Adipocyte (in vitro differentiated cells): ENCODE results near the gene OGFRL1.

Experiments used
- DNase-seq: peaks from one replicate; pipeline ENCODE4 v3.0.0-alpha.2; 2015; ENCODE audit warnings: low read depth
- H3K27me3 ChIP-seq: replicated peaks from 2 replicates; pipeline ENCODE4 v1.7.0; 2013; ENCODE audit warnings: mild to moderate bottlenecking, low read length, moderate library complexity; ENCODE audit not compliant: control insufficient read depth, insufficient read depth
- H3K36me3 ChIP-seq: 2 replicates; pipeline ENCODE4 v1.7.0; 2013; ENCODE audit warnings: low read length, mild to moderate bottlenecking, moderate library complexity; ENCODE audit not compliant: control insufficient read depth, insufficient read depth, severe bottlenecking
- H3K4me1 ChIP-seq: 2 replicates; pipeline ENCODE4 v1.7.0; 2013; ENCODE audit warnings: mild to moderate bottlenecking, low read length, moderate library complexity; ENCODE audit not compliant: control insufficient read depth, insufficient read depth
- H3K4me3 ChIP-seq: 2 replicates; pipeline ENCODE4 v1.7.0; 2013; ENCODE audit warnings: mild to moderate bottlenecking, low read length, moderate library complexity
- H3K9ac ChIP-seq: 2 replicates; pipeline ENCODE4 v1.7.0; 2013; ENCODE audit warnings: mild to moderate bottlenecking, low read length, moderate library complexity
- H3K9me3 ChIP-seq: 2 replicates; pipeline ENCODE4 v1.7.0; 2013; ENCODE audit warnings: mild to moderate bottlenecking, low read length, moderate library complexity; ENCODE audit not compliant: control insufficient read depth

Gene OGFRL1

GRCh38 chr6:71310261-71310660 is 21.6 kb downstream of the OGFRL1 start:
- no peaks in the 10 kb centered on the region for H3K27me3 ChIP-seq
- peaks cover 11% of the 10 kb centered on the region for H3K4me1 ChIP-seq
- no peaks in the 10 kb centered on the region for H3K9me3 ChIP-seq
- no peak for DNase-seq
- no peaks in the 10 kb centered on the region for H3K36me3 ChIP-seq
- H3K9ac ChIP-seq = no peak overlapping the region
- no peak overlapping the region for H3K4me3 ChIP-seq

- H3K9me3 ChIP-seq = no peaks in the 10 kb centered on the region
- H3K4me1 ChIP-seq = peaks cover 11% of the 10 kb centered on the region
- no peak overlapping the region for H3K4me3 ChIP-seq
- no peaks in the 10 kb centered on the region for H3K36me3 ChIP-seq
- no peak overlapping the region for H3K9ac ChIP-seq
- no peaks in the 10 kb centered on the region for H3K27me3 ChIP-seq
- no peak for DNase-seq
Measured at GRCh38 chr6:71312089-71312488, 23.5 kb downstream of the OGFRL1 start.

DNA sequence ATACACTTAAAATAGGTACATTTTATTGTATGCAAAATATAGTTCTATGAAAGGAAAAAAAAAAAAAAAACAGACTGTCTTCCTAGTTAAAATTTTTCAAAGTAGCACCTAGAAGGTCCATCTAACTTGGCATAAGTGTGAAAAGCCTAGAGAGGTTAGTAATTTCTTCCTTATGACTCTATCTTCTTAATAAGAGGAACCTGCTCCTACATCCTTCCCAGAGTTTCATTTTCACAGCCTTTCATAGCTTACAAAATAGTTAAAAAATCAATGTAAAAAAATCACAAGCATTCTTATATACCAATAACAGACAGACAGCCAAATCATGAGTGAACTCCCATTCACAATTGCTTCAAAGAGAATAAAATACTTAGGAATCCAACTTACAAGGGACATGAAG is 28.8 kb downstream of the OGFRL1 start:
- no peaks in the 10 kb centered on the region for H3K27me3 ChIP-seq
- H3K36me3 ChIP-seq = no peaks in the 10 kb centered on the region
- H3K9ac ChIP-seq = no peak overlapping the region
- DNase-seq = no peak
- H3K4me1 ChIP-seq = no peaks in the 10 kb centered on the region
- H3K4me3 ChIP-seq = no peak overlapping the region
- H3K9me3 ChIP-seq = no peaks in the 10 kb centered on the region

GRCh38 chr6:71320041-71320440 is 31.4 kb downstream of the OGFRL1 start:
- DNase-seq = no peak
- Histone ChIP-seq H3K4me3 (no peak overlapping the region), H3K9ac (no peak overlapping the region), H3K4me1 (no peaks in the 10 kb centered on the region), H3K9me3 (no peaks in the 10 kb centered on the region), H3K27me3 (no peaks in the 10 kb centered on the region), H3K36me3 (no peaks in the 10 kb centered on the region)

DNA sequence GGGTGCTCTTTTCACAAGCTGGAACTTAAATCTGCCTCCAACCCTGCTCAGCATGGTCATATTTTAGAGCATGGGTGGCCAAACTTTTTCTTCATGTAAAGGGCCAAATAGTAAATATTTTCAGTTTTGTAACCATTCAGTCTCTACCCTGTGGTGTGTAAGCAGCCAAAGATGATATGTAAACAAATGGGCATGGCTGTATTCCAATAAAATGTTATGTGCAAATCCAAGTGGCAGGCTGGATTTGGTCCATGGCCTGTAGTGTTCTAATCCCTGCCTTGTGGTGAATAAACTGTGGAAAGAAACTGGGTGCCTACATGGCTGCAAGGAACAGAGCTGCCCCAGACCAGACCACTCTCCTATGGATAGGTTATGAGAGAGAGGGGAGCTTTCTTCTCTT is 32.7 kb downstream of the OGFRL1 start:
- H3K4me3 ChIP-seq = no peak overlapping the region
- no peaks in the 10 kb centered on the region for H3K9me3 ChIP-seq
- H3K27me3 ChIP-seq = no peaks in the 10 kb centered on the region
- no peaks in the 10 kb centered on the region for H3K4me1 ChIP-seq
- peak; percentile 42 for DNase-seq
- no peaks in the 10 kb centered on the region for H3K36me3 ChIP-seq
- H3K9ac ChIP-seq = no peak overlapping the region

DNA sequence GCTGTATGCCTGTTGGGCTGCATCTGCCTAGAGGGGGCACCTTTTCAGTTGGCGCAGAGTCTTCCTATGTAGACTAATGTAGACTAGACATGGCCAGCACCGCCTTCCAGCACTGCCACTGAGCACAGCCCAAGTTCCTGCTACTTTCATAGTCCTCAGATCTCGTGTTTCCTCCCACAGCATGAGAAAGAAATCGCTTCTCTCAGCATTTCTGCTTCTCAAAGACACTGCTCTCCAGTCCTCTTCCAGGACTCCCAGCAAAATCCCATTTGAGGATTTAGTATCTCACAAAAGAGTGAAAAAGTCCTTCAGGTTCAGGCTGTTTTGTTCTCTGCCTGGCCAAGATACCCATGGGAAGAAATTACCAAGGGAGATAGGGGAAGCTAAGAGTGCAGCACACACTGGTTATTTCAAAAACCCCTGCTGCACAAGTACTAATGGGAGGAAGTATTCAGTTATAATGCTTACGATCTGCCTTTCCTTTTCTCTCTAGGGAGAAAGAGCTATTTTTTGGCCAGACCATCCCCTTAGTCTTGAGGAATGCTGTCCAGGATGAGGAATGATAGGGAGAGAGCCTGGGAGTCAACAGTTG is 35.7 kb downstream of the OGFRL1 start:
- H3K9me3 ChIP-seq = no peaks in the 10 kb centered on the region
- H3K36me3 ChIP-seq = no peaks in the 10 kb centered on the region
- no peaks in the 10 kb centered on the region for H3K27me3 ChIP-seq
- DNase-seq = no peak
- no peak overlapping the region for H3K9ac ChIP-seq
- H3K4me3 ChIP-seq = no peak overlapping the region
- no peaks in the 10 kb centered on the region for H3K4me1 ChIP-seq

DNA sequence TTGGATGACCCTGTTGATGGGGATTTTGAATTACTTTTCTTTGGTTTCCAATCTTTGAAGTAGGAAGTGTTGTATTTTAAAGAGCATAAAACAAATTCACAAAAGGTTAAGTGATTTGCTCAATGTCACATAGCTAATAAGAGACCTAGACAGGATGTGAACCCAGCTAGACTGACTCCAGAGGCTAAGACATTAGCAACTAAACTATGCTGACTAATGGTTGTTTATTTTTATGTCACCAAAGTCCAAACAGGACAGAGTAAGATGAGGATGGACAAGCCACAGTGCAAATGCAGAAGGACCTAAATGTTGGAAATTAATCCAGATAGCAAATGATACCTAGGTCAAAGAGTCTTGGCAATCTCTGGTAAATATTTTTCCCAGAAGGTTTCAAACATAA is 38.0 kb downstream of the OGFRL1 start:
- Histone ChIP-seq H3K27me3 (no peaks in the 10 kb centered on the region), H3K9ac (no peak overlapping the region), H3K4me3 (no peak overlapping the region), H3K4me1 (no peaks in the 10 kb centered on the region), H3K36me3 (no peaks in the 10 kb centered on the region), H3K9me3 (no peaks in the 10 kb centered on the region)
- DNase-seq = no peak

DNA sequence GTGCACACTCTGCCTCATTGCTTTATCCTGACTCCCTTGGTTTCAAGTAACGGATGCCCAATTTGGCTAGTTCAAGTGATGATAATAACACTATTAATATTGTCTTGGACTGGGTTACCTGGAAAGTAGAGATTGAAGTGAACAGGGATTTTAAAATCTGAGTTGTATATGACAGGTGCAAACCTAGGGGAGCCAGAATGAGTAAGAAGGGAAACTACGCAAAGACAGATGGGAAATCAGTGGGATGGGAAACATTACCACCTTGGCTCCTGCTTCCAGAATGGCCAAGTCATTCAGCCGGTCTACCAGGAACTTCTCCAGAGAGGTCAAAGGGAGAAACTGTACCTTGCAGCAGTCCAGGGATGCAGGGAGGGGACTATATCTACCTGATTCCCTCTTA is 41.9 kb downstream of the OGFRL1 start:
- Histone ChIP-seq H3K36me3 (no peaks in the 10 kb centered on the region), H3K9me3 (no peaks in the 10 kb centered on the region), H3K27me3 (no peaks in the 10 kb centered on the region), H3K9ac (no peak overlapping the region), H3K4me1 (peaks cover 18% of the 10 kb centered on the region), H3K4me3 (no peak overlapping the region)
- no peak for DNase-seq

DNA sequence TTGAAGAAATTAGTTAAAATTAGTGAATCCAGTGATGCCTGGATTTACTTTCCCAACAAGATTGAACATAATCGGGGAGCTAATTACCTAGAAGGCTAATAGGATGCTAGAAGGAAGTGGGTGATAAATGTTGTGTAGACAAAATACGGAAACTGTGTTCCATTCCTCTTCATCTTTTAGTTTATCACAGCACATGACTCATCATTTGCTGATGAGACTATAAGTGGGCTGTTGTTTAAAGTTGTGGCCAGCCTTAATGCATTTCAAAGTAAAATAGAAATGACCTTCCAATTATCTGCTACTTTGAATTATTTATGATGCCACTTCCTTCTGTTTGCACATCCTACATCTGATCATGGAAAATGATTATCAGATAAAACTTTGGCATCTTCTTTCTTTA is 43.4 kb downstream of the OGFRL1 start:
- Histone ChIP-seq H3K36me3 (no peaks in the 10 kb centered on the region), H3K4me1 (peaks cover 18% of the 10 kb centered on the region), H3K9me3 (no peaks in the 10 kb centered on the region), H3K27me3 (no peaks in the 10 kb centered on the region), H3K4me3 (no peak overlapping the region), H3K9ac (no peak overlapping the region)
- no peak for DNase-seq

GRCh38 chr6:71333050-71333449 is 44.4 kb downstream of the OGFRL1 start:
- Histone ChIP-seq H3K9me3 (no peaks in the 10 kb centered on the region), H3K36me3 (no peaks in the 10 kb centered on the region), H3K4me1 (peaks cover 18% of the 10 kb centered on the region), H3K27me3 (no peaks in the 10 kb centered on the region), H3K4me3 (no peak overlapping the region), H3K9ac (no peak overlapping the region)
- no peak for DNase-seq

GRCh38 chr6:71333697-71334096 is 45.1 kb downstream of the OGFRL1 start:
- no peaks in the 10 kb centered on the region for H3K36me3 ChIP-seq
- peak; percentile 90 for DNase-seq
- no peak overlapping the region for H3K9ac ChIP-seq
- peak overlapping the region; percentile 22 for H3K4me3 ChIP-seq
- H3K27me3 ChIP-seq = no peaks in the 10 kb centered on the region
- H3K4me1 ChIP-seq = peaks cover 18% of the 10 kb centered on the region
- H3K9me3 ChIP-seq = no peaks in the 10 kb centered on the region

GRCh38 chr6:71334768-71335167 is 46.2 kb downstream of the OGFRL1 start:
- DNase-seq = no peak
- Histone ChIP-seq H3K4me3 (no peak overlapping the region), H3K36me3 (no peaks in the 10 kb centered on the region), H3K27me3 (no peaks in the 10 kb centered on the region), H3K9me3 (no peaks in the 10 kb centered on the region), H3K9ac (no peak overlapping the region), H3K4me1 (peaks cover 18% of the 10 kb centered on the region)
